ENCODE results near the gene ZP1.

The ZP1 gene

DNA sequence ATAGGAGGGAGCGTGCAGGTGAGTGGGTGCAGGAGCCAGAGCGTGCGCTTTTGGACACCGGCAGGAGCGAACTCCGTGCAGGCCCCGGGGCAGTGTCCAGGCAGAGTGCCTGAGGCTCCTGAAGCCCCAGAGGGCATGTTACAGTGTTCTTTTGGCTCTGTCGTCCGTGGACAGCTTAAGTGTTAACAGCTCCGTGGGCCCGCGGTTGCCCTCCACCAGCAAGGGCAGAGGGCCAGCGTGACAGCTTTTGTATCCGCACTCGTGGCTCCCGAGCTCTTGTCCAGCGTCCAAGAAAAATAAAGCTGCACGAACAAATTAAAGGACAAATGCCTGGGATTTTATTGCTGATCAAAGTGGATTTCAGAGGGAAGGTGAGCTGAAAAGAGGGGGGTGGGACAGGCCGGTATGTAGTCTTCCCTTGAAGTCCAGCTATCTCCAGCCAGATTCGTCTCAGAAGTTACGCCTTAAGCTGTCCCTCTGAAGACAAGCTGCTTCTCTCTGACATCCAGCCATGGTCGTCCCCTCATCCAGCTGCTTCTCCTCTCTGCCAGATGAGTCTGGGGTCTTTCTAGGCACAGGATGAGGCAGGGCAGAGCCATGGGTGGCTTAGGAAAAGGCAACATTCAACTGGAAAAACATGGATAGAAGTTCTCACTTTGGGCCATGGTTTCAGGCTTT is 45.6 kb downstream of the ZP1 start:
- H3K4me3 ChIP-seq (replicated peaks; ENCODE audit: low read depth, low read length) = peak overlapping the region; percentile 84

GRCh38 chr11:60913793-60914632 is 46.7 kb downstream of the ZP1 start, which contains the start of gene TMEM109:
TSS of gene TMEM109 (plus strand) at chr11:60914158. CDS start at chr11:60919694, 5,536 bp downstream.
- DNase-seq (ENCODE audit: low read depth) = peak; percentile 92
- peak within 1 kb of the TSS; percentile 84 for H3K4me3 ChIP-seq (replicated peaks; ENCODE audit: low read depth, low read length)
- no peak for TF ChIP-seq CTCF (IDR thresholded peaks at IDR 0.05; ENCODE audit: low read length, missing control alignments)

More for the DNA sequence above, 45.6 kb downstream of the ZP1 start:
- DNase-seq (ENCODE audit: low read depth) = no peak
- TF ChIP-seq CTCF (IDR thresholded peaks at IDR 0.05; ENCODE audit: low read length, missing control alignments) = no peak

- DNase-seq (ENCODE audit: low read depth) = peak; percentile 26
- TF ChIP-seq CTCF (IDR thresholded peaks at IDR 0.05; ENCODE audit: low read length, missing control alignments) = no peak
- H3K4me3 ChIP-seq (replicated peaks; ENCODE audit: low read depth, low read length) = peak overlapping the region; percentile 84
These were observed 47.4 kb downstream of the ZP1 start for GRCh38 chr11:60914633-60915247.

- TF ChIP-seq CTCF (IDR thresholded peaks at IDR 0.05; ENCODE audit: low read length, missing control alignments) = peak; percentile 32
- peak overlapping the region; percentile 84 for H3K4me3 ChIP-seq (replicated peaks; ENCODE audit: low read depth, low read length)
- peak; percentile 56 for DNase-seq (ENCODE audit: low read depth)
These were observed 48.0 kb downstream of the ZP1 start for GRCh38 chr11:60915248-60915914.

- H3K4me3 ChIP-seq (replicated peaks; ENCODE audit: low read depth, low read length) = no peak overlapping the region
- no peak for TF ChIP-seq CTCF (IDR thresholded peaks at IDR 0.05; ENCODE audit: low read length, missing control alignments)
- DNase-seq (ENCODE audit: low read depth) = no peak
These were observed 49.4 kb downstream of the ZP1 start for GRCh38 chr11:60916669-60917206.

DNA sequence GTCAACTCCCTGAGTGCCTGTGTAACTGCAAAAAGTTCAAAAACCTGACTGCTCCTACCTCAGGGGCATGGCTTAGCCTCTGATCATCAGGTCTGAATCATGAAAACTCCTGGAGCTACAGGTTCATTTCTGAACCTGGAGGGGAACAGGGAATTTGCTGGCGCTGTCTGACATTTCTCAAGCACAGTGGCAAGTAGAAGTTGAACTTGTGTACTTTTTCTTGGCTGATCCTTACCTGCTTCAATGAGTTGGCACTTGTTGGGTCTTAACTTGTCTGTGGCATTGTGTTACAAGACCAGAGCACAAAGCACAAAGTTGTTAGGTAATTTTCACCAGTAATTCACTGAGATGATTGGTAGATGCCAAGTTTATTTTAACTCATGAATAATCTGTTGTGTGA is 49.9 kb downstream of the ZP1 start:
- no peak for TF ChIP-seq CTCF (IDR thresholded peaks at IDR 0.05; ENCODE audit: low read length, missing control alignments)
- DNase-seq (ENCODE audit: low read depth) = no peak
- no peak overlapping the region for H3K4me3 ChIP-seq (replicated peaks; ENCODE audit: low read depth, low read length)
